ENCODE data around the gene ADAT3. TPM values are rescaled to one million over a fixed set of nuclear protein-coding genes. Genes with fewer than 3 reads are reported as not detected.

Gene ADAT3
- total and polyA plus RNA-seq, 11 donors, result 1.2 to 5.1 (median 1.9) TPM

DNA sequence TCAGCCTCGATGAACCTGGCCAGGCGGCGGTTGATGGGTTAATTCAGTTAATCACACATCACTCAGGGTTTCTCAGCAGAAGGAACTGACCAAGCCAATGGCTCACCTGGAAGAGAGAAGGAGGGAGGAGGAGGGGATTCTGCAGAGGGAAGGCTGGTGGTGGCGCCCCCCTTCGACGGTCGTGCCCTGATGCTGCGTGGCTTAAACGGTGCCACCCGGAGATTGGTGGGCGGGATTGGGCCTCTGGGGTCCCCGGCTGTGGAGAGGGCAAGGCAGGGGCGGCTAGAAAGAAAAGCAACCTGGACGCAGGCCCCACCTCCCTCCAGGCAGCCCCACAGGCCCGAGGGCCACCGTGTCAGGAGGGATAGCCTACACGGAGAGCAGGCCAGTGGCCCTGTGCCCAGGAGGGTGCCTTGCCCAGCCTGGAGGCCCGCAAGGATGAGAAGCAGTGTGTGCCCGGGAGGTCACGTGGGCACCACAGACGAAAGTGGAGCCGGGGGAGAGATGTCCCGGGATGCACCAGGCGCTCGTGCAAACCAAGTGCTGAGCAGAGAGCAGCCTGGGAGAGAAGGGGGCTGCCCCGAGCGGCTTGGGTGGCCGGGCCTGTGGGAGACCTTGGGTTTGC, 51.8 kb downstream of the ADAT3 start:
- ATAC-seq (peak; percentile 57 to 90 (median 74)), DNase-seq (peak in 3 of 5 donors; percentile 42 to 61 (median 61))
- no peaks in the 10 kb centered on the region for H3K9me3 ChIP-seq
- WGBS, 4 donors, result 73 to 84% (median 81%) methylated on average over 22 to 28 of the region's 28 CpGs
- H3K4me3 ChIP-seq, result no peak overlapping the region
- H3K36me3 ChIP-seq, result peaks cover 0 to 23% (median 0%) of the 10 kb centered on the region in 9 donors
- intact Hi-C loops (cut with DNase I), result no loop called here
- peaks cover 0 to 11% (median 0%) of the 10 kb centered on the region in 12 donors for H3K4me1 ChIP-seq
- peak overlapping the region in 1 of 12 donors; percentile 73 for H3K27ac ChIP-seq
- no peaks in the 10 kb centered on the region for H3K27me3 ChIP-seq
- TF ChIP-seq, protein P1, sequence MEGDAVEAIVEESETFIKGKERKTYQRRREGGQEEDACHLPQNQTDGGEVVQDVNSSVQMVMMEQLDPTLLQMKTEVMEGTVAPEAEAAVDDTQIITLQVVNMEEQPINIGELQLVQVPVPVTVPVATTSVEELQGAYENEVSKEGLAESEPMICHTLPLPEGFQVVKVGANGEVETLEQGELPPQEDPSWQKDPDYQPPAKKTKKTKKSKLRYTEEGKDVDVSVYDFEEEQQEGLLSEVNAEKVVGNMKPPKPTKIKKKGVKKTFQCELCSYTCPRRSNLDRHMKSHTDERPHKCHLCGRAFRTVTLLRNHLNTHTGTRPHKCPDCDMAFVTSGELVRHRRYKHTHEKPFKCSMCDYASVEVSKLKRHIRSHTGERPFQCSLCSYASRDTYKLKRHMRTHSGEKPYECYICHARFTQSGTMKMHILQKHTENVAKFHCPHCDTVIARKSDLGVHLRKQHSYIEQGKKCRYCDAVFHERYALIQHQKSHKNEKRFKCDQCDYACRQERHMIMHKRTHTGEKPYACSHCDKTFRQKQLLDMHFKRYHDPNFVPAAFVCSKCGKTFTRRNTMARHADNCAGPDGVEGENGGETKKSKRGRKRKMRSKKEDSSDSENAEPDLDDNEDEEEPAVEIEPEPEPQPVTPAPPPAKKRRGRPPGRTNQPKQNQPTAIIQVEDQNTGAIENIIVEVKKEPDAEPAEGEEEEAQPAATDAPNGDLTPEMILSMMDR (IDR thresholded peaks at IDR 0.05), result no peak

DNA sequence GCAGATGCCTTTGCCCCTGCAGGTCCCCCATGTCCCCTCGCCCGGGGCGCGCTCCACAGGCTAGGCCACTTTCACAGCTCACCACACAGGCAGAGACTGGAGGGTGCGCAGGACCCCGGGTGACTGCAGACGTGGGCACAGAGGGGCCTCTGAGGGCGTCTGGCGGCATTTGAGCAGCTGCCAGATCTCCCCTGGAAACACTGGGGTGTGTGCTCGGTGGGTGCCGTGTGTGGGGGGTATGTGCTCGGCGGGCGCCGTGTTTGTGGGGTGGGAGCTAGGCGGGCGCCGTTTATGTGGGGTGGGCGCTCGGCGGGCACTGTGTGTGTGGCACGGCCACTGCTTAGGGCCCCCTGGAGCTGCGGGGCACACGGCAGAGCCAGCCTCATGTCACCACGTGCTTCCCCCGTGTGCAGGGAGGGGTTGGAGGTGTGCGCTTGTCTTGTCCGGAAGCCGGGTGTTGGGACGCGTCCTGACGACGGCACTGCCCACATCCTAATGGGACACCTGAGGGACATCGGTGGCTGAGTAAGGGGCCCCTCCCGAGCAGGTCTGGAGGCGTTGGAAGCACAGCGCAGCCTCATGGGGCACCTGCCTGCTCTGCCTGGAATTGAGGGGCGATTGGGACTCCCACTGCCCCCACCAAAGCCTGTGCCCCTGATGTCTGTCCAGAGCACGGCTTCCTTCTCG, 52.5 kb downstream of the ADAT3 start:
- no peaks in the 10 kb centered on the region for H3K9me3 ChIP-seq
- peaks cover 0 to 9% (median 0%) of the 10 kb centered on the region in 12 donors for H3K4me1 ChIP-seq
- WGBS, 4 donors, result 85 to 89% (median 87%) methylated on average over 20 to 40 of the region's 40 CpGs
- H3K4me3 ChIP-seq, result no peak overlapping the region
- intact Hi-C loops (cut with DNase I), result no loop called here
- peak overlapping the region in 1 of 12 donors; percentile 38 for H3K27ac ChIP-seq
- TF ChIP-seq, protein P1 (IDR thresholded peaks at IDR 0.05), result no peak
- TF ChIP-seq POLR2A (IDR thresholded peaks at IDR 0.05), result no peak
- DNase-seq (peak in 1 of 5 donors; percentile 63), ATAC-seq (no peak)
- H3K36me3 ChIP-seq, result peaks cover 0 to 16% (median 0%) of the 10 kb centered on the region in 9 donors
- H3K27me3 ChIP-seq, result no peaks in the 10 kb centered on the region

DNA sequence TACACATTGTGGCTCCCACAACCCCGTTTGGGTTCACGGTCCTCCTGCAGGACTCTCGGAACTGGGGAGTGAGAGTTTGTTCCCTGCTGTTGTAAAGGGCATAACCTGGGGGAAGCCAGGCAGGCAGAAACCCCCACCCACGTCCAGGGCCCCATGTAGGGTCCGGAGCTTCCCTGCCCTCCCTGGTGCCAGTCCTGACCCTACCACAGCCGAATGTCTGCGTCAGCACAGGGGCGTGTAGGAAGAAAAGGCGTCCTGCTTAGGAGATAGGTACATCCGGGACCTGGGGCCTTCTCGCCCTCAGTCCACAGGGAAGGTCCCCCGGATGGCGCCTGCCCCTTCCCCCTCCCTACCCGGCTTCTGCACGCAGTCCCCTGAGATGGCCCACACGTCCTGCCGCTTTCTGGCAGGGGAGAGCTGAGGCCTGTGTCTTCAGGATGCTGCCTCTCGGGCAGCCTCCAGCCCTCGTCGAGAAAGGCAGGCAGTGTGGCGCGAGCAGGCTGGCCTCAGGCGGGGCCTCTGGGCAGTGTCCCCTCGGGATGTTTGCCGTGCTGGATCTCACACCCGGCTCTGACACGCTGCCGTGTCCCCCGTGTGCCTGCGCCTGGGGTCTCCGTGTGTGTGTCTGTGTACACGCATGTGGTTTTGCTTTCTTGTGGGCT, 54.9 kb downstream of the ADAT3 start:
- TF ChIP-seq POLR2A (IDR thresholded peaks at IDR 0.05), result no peak
- TF ChIP-seq, protein P1 (IDR thresholded peaks at IDR 0.05), result no peak
- no peaks in the 10 kb centered on the region for H3K27me3 ChIP-seq
- DNase-seq (no peak), ATAC-seq (peak in 1 of 4 donors; percentile 12)
- no peak overlapping the region for H3K27ac ChIP-seq
- intact Hi-C loops (cut with DNase I), result no loop called here
- H3K4me3 ChIP-seq, result no peak overlapping the region
- no peaks in the 10 kb centered on the region for H3K9me3 ChIP-seq
- 88 to 91% (median 90%) methylated on average over 24 to 32 of the region's 32 CpGs for WGBS, 4 donors
- peaks cover 0 to 6% (median 0%) of the 10 kb centered on the region in 12 donors for H3K4me1 ChIP-seq
- peaks cover 0 to 4% (median 0%) of the 10 kb centered on the region in 9 donors for H3K36me3 ChIP-seq
